PC-9 (cell line): ENCODE measurements around the gene KRTAP10-10. TPM values are rescaled to one million over a fixed set of nuclear protein-coding genes. Genes with fewer than 3 reads are reported as not detected.
A peak's percentile ranks its signal among the peaks of the same experiment; 100 is the strongest.

ENCODE experiments used
- BruUV-seq: library from RNA; stranded (reverse); fragments of 400-500 nt; replicated peaks from 2 replicates; lab custom pipeline; 2021; lab: Mats Ljungman, UMichigan
- CTCF ChIA-PET: fragments of 300-600 bp; sonication (Branson Sonifier 250); formaldehyde crosslinking; loops from one replicate; lab custom pipeline; 2022; ENCODE audit warnings: antibody characterized with exemption; lab: Charles Lee
- POLR2A ChIA-PET: fragments of 300-600 bp; sonication (Branson Sonifier 250); formaldehyde crosslinking; loops from one replicate; lab custom pipeline; 2022; ENCODE audit warnings: antibody characterized with exemption; ENCODE audit not compliant: unreplicated experiment; lab: Charles Lee
- DNase-seq, 2 experiments: peaks; one replicate each; pipeline versions ENCODE4 v3.0.0 to v3.0.0-alpha.2; 2015 to 2022; ENCODE audit warnings: mixed read lengths in 1 of 2
- H2AFZ ChIP-seq: fragments of 200-600 bp; sonication (generic); 2 replicates; pipeline ENCODE4 v1.8.1; 2017; ENCODE audit warnings: antibody characterized with exemption
- H3F3A ChIP-seq: fragments of 200-600 bp; sonication (generic); 2 replicates; pipeline ENCODE4 v1.8.1; 2017; ENCODE audit warnings: antibody characterized with exemption, mild to moderate bottlenecking, low read depth; ENCODE audit not compliant: insufficient read depth
- H3K27ac ChIP-seq: fragments of 200-600 bp; sonication (generic); 2 replicates; pipeline ENCODE4 v1.6.1; 2016; ENCODE audit warnings: mixed run types
- H3K27me3 ChIP-seq: fragments of 200-600 bp; sonication (generic); 2 replicates; pipeline ENCODE4 v1.6.1; 2016; ENCODE audit warnings: low read depth, mixed run types; ENCODE audit not compliant: insufficient read depth
- H3K36me3 ChIP-seq: fragments of 200-600 bp; sonication (generic); 2 replicates; pipeline ENCODE4 v1.6.1; 2016; ENCODE audit warnings: low read depth, mixed run types
- H3K4me1 ChIP-seq: fragments of 200-600 bp; sonication (generic); replicated peaks from 2 replicates; pipeline ENCODE4 v1.6.1; 2016; ENCODE audit warnings: mixed run types; ENCODE audit not compliant: insufficient read depth
- H3K4me2 ChIP-seq: fragments of 200-600 bp; sonication (generic); 2 replicates; pipeline ENCODE4 v1.6.1; 2017; ENCODE audit warnings: mixed run types
- H3K4me3 ChIP-seq: fragments of 200-600 bp; sonication (generic); 2 replicates; pipeline ENCODE4 v1.6.1; 2016; ENCODE audit warnings: mixed run types
- H3K79me2 ChIP-seq: fragments of 200-600 bp; sonication (generic); 2 replicates; pipeline ENCODE4 v1.6.1; 2017; ENCODE audit warnings: low read depth, mixed run types
- H3K9me2 ChIP-seq: fragments of 200-600 bp; sonication (generic); 2 replicates; pipeline ENCODE4 v1.8.1; 2017; ENCODE audit warnings: mild to moderate bottlenecking; ENCODE audit not compliant: insufficient read depth
- H3K9me3 ChIP-seq: fragments of 200-600 bp; sonication (generic); 2 replicates; pipeline ENCODE4 v1.8.1; 2016; ENCODE audit warnings: low read depth; ENCODE audit not compliant: insufficient read depth
- H4K20me1 ChIP-seq: fragments of 200-600 bp; sonication (generic); 2 replicates; pipeline ENCODE4 v1.8.1; 2017; ENCODE audit not compliant: insufficient read depth
- CTCF ChIP-seq: fragments of 200-600 bp; sonication (generic); conservative IDR thresholded peaks from 2 replicates; pipeline ENCODE4 v1.6.1; 2017; ENCODE audit warnings: mixed run types, antibody characterized with exemption, mild to moderate bottlenecking, moderate library complexity
- EZH2 ChIP-seq: fragments of 200-600 bp; sonication (generic); IDR thresholded peaks from 2 replicates; pipeline ENCODE4 v1.8.0; 2017; ENCODE audit warnings: antibody characterized with exemption, low read depth
- intact Hi-C: fragments of 100-400 bp; cut with micrococcal nuclease; formaldehyde crosslinking; loops from one replicate; pipeline ENCODE4 v1.10.0; 2022; ENCODE audit not compliant: unreplicated experiment
- total RNA-seq: library from RNA; stranded (reverse); gene quantifications from 2 replicates; pipeline ENCODE4 v1.2.3, GENCODE V29; 2021

KRTAP10-10 gene
- total RNA-seq, 1 experiment from 2014 or later, result not detected

GRCh38 chr21:44664691-44665090 is 27.5 kb downstream of the KRTAP10-10 start:
- intact Hi-C loops, result no loop called here
- H3K4me3 ChIP-seq, result no peak overlapping the region

GRCh38 chr21:44666401-44667320 is 29.5 kb downstream of the KRTAP10-10 start, which contains the start of gene KRTAP12-2:
Gene KRTAP12-2 (minus strand): TSS chr21:44666927. CDS start chr21:44666886, 41 bp downstream.
- no peaks in the 10 kb centered on the region for H3K9me3 ChIP-seq
- CTCF ChIA-PET, result no interaction called here
- POLR2A ChIA-PET, result no interaction called here

More at GRCh38 chr21:44664691-44665090, 27.5 kb downstream of the KRTAP10-10 start:
- Histone ChIP-seq H3F3A (no peaks in the 10 kb centered on the region), H3K27me3 (peaks cover 32% of the 10 kb centered on the region), H3K4me1 (no peaks in the 10 kb centered on the region), H3K79me2 (no peaks in the 10 kb centered on the region), H3K36me3 (no peaks in the 10 kb centered on the region), H3K9me3 (no peaks in the 10 kb centered on the region), H4K20me1 (no peaks in the 10 kb centered on the region), H3K27ac (no peak overlapping the region), H3K4me2 (no peak overlapping the region), H2AFZ (no peak overlapping the region), H3K9me2 (no peaks in the 10 kb centered on the region)
- POLR2A ChIA-PET, result no interaction called here
- DNase-seq, result no peak
- no TSS peak for BruUV-seq
- no peak for TF ChIP-seq CTCF
- no peak for TF ChIP-seq EZH2
- CTCF ChIA-PET, result no interaction called here

GRCh38 chr21:44667612-44668011 is 30.5 kb downstream of the KRTAP10-10 start:
- no peak for TF ChIP-seq CTCF
- no peak for TF ChIP-seq EZH2
- H2AFZ ChIP-seq, result no peak overlapping the region
- no peaks in the 10 kb centered on the region for H3K9me2 ChIP-seq
- H3K4me1 ChIP-seq, result no peaks in the 10 kb centered on the region
- no peaks in the 10 kb centered on the region for H3K79me2 ChIP-seq
- H3K4me2 ChIP-seq, result no peak overlapping the region
- no TSS peak for BruUV-seq
- H3K36me3 ChIP-seq, result no peaks in the 10 kb centered on the region
- H3K27ac ChIP-seq, result no peak overlapping the region
- ChIA-PET CTCF (no interaction called here), POLR2A (no interaction called here)
- no peaks in the 10 kb centered on the region for H3K9me3 ChIP-seq
- H3K4me3 ChIP-seq, result no peak overlapping the region
- DNase-seq, result no peak
- no peaks in the 10 kb centered on the region for H4K20me1 ChIP-seq
- no peaks in the 10 kb centered on the region for H3F3A ChIP-seq
- intact Hi-C loops, result no loop called here
- peaks cover 21% of the 10 kb centered on the region for H3K27me3 ChIP-seq

More at GRCh38 chr21:44666401-44667320, 29.5 kb downstream of the KRTAP10-10 start, which contains the start of gene KRTAP12-2:
- no TSS peak for BruUV-seq
- H3K27ac ChIP-seq, result no peak within 1 kb of the TSS
- H2AFZ ChIP-seq, result no peak within 1 kb of the TSS
- H3K9me2 ChIP-seq, result no peaks in the 10 kb centered on the region
- no peaks in the 10 kb centered on the region for H3K4me1 ChIP-seq
- no peaks in the 10 kb centered on the region for H3K79me2 ChIP-seq
- intact Hi-C loops, result no loop called here
- H3K36me3 ChIP-seq, result no peaks in the 10 kb centered on the region
- no peak within 1 kb of the TSS for H3K4me3 ChIP-seq
- no peaks in the 10 kb centered on the region for H3F3A ChIP-seq
- TF ChIP-seq EZH2, result no peak
- DNase-seq, result peak in 1 of 2 experiments; percentile 38
- H3K4me2 ChIP-seq, result no peak within 1 kb of the TSS
- H3K27me3 ChIP-seq, result peaks cover 26% of the 10 kb centered on the region
- H4K20me1 ChIP-seq, result no peaks in the 10 kb centered on the region
